HG03521 (cell line): ENCODE data around the gene BDNF.
"Not testable (repeated sequence)": the region's sequence is repeated elsewhere in the genome, so short reads cannot be mapped to it uniquely, and the experiment has no call there.

Source experiments
- ATAC-seq: cut with Tn5 transposase; IDR thresholded peaks from one replicate; pipeline ENCODE4 v1.9.1; 2021; ENCODE audit warnings: mild to moderate bottlenecking, moderate library complexity; ENCODE audit not compliant: unreplicated experiment

BDNF gene

DNA sequence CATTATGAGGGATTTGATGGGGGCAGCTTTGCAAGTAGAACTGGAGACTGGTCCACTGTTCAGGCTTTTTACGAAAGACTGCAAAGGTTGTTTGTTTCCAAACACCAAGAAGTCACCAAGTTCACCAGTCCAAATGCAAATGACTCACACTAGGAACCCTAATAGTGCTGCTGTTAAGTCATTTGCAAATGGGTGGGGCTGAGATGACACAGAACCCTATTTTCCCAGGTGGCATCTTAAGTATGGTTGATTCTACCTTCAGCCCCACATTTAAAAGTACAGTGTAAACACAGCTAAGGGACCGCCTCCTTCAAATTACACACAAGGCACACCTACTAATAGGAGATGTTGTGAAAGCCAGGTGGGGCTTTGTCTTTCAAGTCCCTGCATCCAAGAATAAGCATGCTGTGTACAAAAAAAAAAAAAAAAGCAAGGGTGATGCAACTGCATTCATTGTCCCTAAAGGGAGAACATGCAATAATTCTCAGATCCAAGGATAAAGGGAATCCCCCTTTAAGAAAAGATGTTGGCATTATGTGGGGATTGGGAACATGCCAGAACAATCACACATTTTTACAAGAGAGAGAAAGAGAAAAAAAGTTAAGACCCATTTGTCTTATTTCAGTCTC lies 27.3 kb downstream of the BDNF start:
- no peak for ATAC-seq

DNA sequence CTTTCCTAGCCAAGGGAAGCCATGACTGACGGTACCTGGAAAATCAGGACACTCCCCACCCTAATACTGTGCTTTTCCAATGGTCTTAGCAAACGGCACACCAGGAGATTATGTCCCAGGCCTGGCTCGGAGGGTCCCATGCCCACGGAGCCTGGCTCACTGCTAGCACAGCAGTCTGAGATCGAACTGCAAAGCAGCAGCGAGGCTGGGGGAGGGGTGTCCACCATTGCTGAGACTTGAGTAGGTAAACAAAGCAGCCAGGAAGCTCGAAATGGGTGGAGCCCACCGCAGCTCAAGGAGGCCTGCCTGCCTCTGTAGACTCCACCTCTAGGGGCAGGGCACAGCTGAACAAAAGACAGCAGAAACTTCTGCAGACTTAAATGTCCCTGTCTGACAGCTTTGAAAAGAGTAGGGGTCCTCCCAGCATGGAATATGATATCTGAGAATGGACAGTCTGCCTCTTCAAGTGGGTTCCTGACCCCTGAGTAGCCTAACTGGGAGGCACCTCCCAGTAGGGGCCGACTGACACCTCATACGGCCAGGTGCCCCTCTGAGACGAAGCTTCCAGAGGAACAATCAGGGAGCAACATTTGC lies 34.6 kb downstream of the BDNF start:
- not testable (repeated sequence) for ATAC-seq

DNA sequence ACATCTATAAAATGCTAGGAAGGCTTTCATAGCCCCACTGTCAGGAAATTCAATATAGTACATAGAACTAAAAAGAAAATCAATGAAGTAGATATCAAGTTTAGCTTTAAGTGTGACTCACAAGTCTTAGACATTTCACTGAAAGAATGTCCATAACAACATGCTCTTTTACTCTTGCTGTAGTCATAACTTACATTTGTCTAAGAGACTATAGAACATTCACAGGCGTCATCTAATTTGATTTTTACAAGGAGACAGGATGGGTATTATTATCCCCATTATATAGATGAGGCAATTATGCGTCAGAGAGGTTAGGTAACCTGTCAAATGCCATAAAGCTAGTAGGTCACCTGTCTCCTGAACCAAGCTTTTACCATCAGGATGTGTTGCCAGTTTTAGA lies 36.9 kb downstream of the BDNF start:
- no peak for ATAC-seq

DNA sequence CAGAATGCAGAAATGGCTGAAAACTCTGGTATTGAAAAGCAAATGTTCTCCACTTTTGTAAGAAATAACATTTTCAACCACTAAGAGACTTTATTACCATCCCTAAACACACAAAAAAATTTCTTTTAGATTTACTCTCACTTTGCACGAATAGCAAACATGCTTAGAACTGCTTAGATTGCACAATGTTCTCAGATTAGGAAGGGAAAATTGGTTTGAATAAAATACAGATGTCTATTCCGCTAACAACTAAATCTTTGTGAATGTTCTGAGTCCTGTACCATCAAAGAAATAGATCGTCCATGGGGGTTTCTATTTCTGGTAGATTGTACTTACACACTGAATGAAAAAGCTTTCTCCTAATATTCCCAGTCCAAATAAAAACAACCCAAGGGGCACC lies 40.1 kb downstream of the BDNF start:
- no peak for ATAC-seq

DNA sequence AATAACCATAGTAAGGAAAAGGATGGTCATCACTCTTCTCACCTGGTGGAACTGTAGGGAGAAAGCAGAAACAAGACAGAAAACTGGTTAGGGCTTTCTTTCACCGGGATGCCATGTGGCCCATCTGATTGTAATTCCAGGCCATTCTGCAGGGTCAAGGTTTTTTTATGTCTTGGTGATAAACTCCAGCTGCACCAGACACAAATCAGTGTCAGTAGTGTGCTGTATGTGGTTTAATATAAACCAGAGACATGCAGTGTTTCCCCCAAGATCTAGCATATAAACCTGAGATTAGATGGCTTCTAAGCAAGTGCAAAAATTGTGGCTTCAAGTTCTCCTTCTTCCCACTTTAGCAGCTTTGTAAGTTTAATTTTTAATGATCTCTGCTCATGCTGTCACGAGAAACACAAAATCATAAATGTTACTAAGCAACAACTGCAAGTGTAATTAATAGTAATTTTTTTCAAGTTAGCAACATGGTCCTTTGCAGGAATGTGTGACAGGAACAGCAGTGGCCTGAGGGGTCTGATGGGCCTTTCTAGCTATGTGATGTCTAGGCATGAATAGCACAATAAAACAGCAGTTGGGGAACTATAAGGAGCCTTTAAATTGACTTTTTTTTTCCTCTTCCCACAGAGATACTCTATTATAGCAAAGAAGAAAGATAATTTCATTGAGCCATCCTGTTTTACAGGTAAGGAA lies 41.6 kb downstream of the BDNF start:
- ATAC-seq: no peak

DNA sequence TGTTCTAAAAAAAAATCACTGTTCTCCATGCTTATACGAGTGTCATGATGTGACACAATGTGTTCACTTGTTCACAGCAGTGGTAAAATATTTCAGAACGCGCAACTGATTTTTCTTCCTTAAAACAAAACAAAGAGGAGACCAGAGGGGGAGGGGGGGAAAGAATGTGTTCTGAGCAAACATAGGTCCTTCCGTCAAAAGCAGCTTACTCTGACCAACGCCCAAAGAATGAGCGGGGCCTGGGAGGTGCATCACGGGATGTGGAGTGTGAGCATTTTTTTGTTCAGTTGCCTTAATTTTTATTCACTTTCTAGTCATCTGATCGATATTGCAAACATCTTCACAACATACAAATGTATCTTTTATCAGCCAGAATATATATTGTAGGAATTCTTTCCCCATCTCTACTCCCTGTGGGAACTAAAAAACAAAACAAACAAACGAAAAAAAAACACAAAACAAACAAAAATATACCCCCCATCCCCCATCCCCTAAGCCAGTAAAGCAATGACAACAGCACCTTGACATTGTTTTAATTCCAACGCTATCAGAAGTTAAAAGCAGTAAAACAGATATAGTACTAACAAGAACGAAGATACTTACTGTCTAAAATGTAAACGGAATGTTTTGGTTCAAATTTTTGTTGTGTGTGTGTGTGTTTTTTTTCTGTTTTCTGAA lies 43.3 kb downstream of the BDNF start:
- no peak for ATAC-seq

DNA sequence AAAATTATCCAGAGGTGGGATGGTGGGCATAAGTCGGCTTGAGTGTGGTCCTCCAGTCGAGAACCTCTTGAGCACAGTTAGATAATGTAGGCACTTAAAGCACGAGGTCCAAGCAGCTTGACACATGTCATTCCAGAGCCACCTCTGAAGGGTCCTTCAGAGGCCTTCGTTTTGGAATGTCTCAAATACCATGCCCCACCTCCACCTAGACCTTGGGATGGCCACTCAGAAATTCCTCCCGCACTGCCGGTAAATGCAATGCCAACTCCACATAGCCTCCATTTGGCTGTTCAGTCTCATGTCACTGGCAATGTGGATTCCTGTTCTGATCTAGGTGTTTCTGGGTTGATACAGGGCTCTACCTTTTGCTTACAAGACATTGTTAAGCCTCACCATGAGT lies 43.9 kb downstream of the BDNF start:
- no peak for ATAC-seq

DNA sequence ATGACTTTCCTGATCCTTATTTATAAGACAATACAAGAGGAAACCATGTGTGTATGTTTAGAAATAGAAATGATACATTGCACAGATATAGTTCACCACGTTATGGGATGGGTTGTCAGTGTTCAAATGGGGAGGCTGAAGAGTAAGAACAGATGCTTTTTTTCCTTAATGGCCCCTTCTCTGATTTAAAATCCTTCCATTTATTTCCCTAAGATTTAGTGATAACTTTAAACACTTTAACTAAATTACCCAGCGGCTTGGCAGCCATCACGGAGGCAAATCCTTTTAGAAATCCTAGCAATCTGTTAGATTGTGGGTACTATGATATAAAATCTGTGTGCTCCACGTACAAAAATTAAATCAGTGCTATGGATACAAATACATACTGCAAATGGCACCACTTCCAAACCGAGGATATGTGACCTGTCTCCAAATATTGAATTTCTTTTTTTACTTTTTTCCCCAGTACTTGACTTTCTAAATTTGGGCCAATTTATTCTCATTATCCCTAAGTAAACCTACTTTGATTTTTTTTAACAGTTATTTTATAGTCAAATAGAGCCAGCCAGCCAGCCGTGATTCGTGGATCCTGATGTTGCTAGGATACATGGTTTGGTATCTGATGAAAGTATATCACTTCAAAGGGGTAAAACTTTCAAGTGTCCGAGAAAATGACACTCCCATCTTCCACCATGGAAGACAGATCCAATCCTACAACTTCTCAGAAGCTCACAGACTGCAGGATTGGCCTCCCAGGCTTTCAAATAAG lies 46.1 kb downstream of the BDNF start:
- no peak for ATAC-seq

DNA sequence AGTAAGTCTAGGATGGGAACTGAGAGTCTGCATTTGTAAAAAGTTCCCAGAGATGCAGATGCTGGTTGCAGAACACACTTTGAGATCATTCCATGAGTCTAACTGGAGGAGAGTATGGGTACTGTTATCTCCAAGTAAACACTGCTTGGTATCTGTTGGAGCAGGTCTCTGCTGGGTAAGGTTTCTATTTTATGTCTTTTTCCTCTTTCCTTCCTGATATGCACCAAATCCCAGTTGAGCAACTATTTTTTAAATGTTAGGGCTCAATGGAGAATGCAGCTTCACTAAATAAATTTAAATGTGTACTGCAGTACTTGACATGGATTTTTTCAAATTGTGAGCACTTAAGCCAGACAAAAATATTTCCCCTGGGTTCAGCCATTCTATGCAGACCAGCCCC lies 48.5 kb downstream of the BDNF start:
- ATAC-seq: no peak

DNA sequence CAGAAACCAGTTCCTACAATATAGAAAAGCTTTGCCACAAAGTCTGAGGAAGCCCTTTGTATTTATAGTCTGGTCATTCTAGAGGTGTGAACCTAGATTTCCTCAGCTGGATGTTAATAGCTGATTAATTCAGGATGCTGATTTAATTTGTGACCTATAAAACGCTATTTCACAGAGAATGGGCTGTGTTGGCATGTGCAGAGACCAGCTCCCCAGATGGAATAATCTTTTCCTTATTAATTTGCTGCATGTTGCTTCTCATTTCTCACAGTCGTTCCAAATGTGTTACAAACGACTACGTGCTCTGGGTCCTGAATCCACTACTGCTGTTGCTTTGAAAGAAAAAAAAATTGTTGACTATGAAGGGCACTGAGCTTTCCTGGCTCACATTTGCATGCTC lies 49.3 kb downstream of the BDNF start:
- ATAC-seq: no peak

DNA sequence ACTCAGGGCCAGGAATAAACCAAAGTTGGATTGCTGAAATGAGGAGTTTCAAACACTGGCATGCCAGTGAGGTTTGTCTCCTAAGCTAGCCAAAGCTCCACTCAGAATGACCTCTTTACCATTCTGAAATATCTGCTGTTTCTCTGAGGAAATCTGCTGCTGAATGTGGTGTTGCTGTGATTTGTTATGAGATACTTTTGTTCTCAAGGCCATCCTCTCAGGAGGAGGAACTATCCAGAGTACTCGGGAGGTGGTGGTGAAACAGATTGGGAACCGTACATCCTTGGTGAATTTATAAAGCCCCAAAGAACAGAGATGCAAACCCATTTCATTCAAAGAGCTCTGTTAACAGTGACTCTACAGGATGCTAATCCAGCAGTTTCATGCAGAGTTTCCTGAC lies 50.5 kb downstream of the BDNF start:
- ATAC-seq: no peak

DNA sequence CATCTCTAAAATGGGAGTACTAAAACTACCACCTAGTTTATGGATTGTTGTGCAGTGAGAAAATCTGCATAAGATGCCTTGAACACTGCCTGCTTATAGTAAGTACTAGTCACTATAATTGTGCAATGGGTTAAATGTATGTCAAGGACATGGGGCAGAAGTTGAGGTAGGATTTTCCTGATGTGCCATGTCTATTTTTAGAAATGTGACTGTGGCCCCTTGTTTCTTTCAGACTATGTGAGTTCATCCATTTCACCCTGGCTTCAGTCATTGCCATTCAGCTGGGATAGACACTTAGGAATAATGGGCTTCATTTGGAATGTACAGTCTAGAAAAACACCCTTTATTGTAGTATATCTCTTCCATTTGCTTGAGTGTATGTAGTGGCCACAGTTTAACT lies 51.4 kb downstream of the BDNF start:
- ATAC-seq: no peak

DNA sequence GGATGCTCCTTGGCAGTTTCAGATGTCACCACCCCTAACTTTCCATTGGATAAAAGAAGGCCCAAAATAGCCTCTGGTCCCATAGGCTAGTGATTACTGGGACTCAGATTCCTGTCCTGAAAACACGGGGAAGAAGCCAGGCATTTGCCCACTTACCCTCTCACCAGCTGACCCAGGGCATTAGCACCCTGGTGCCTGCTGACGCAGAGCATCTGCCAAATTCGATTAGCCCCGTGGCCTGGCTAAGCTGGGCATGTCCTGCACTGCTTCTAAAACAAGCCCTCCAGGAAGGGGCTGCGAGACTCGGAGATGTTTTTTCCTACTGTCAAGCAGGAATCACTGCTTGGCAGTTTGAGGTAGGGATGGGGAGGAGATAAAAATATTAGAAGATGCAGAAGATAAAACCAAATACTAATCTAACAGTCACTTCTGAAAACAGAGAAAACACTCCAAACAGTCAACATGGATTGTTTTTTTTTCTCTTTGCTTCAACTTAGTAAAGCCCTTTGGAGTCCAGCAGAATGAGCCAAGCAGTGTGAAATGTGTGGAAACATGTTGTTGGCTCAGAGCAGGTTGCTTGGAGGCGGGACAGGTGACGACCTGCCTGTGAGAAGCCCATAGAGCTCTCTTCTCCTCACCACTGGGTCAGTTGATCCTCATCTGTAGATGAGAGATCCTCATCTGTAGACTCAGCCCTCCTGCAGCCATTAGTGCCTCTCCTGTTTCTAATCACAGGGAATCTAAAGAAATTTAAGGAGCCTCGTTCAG lies 54.0 kb downstream of the BDNF start:
- ATAC-seq: no peak

DNA sequence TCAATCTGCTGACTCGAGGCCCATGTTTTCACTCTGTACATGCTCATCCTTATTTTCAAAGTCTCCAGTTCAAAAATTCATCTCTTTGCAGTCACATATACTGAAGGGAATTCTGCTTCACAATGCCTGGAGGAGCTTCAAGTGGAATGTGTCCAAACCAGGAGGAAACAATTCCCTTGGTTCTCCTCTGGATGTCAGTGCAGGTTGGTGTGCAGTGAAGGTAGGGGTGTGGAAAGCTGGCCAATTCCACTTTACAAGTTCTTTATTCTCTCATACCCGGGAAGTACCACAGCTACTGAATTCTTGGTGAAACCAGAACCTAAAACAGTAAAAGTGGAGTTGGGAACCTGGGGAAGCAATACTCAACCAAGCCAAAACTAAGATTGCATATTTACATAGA lies 57.3 kb downstream of the BDNF start:
- ATAC-seq: no peak

DNA sequence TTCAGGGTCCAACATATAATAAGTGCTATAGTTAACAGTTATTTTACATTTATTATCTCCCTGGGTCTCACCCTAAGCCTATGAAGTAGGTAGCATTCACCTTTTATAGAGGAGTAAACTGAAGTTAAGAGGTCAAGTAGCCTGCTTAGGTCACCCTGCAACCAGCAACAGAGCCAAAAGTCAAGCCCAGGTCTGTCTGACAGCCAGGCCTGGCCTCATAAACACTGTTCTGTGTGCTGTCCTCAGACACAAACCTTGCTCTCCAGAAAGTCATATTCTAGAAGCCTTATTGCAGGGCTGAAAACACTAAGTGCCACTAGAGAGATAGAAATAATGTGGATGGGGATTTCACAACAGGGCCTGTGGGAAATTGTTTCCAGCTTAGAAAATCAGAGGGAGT lies 59.3 kb downstream of the BDNF start:
- no peak for ATAC-seq

DNA sequence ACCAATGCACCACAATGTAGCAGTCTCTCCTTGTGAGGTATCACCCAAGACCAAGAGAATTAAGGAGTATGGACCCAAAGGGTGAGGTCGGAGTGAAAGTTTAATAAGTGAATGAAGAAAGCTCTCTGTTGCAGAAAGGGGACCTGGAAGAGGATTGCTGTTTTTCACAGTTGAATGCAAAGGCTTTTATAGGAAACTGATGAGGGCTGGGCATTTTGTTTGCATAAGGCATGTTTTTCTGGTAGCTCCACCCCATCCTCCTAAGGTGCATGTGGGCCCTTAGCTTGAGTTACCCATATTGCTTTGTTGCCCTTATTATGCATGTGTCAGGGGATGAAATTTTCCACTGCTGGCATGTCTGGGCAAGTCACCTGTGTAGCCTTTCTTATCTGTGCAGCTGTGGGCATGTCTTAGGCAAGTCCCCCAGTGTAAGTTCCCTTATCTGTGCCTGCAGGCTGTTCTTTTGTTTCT lies 64.7 kb downstream of the BDNF start:
- ATAC-seq: no peak

DNA sequence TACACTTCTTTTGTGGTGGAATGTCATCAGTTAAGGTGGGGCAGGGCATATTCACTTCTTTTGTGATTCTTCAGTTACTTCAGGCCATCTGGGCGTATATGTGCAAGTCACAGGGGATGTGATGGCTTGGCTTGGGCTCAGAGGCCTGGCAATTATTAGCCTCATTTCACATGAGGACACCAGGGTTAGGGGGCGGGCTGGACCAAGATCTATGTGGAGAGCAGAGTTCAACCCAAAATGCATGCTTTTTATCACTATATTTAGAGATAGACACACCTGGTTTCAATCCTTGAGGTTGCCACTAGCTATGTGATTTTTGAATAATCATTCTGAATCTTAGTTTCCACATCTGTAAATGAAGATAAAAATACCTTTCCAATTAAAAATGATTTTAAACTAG lies 65.5 kb downstream of the BDNF start:
- not testable (repeated sequence) for ATAC-seq

DNA sequence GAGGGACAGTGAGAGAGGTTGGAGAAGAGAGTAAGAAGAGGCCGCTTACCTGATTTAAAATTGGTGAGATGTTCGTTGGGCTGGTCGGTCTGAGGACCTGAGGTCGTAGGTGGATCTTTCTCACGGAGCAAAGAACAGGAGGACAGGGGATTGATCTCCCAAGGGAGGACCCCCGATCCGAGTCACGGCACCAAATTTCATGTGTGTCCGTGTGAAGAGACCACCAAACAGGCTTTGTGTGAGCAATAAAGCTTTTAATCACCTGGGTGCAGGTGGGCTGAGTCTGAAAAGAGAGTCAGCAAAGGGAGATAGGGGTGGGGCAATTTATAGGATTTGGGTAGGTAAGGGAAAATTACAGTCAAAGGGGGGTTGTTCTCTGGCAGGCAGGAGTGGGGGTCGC lies 66.0 kb downstream of the BDNF start:
- ATAC-seq: not testable (repeated sequence)

DNA sequence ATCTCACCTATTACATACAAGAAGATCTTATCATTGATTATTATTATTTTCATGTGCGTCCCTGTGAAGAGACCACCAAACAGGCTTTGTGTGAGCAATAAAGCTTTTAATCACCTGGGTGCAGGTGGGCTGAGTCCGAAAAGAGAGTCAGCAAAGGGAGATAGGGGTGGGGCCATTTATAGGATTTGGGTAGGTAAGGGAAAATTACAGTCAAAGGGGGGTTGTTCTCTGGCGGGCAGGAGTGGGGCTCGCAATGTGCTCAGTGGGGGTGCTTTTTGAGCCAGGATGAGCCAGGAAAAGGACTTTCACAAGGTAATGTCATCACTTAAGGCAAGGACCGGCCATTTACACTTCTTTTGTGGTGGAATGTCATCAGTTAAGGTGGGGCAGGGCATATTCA lies 71.2 kb downstream of the BDNF start:
- not testable (repeated sequence) for ATAC-seq

DNA sequence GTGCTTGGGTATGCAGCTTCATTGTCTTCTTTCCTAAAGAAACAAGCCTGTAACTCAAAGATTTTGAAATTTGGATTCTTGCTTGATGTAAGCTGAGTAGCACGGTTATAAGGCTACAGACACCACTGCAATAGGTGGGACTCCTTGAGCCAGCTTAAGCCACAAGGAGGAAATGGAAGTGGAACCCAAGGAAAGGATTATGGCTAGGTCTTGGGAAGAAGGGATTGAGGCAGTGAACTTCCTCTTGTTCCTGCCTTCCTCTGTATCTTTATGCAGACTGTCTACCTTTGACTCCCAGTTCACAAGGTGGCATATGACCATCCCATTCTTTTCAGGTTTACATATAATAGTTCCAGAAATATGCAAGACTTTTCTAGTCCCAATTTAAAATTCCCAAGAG lies 72.3 kb downstream of the BDNF start:
- no peak for ATAC-seq
